Activated CD4-positive, alpha-beta T cell treated with anti-CD3 and anti-CD28 coated beads, Interleukin-2, amount 50 U/mL, for 1 hour (primary cell): ENCODE data around the gene SLC45A1.
A peak's percentile ranks its signal among the peaks of the same experiment; 100 is the strongest.

ENCODE experiments used
- DNase-seq: peaks from one replicate; pipeline ENCODE4 v3.0.0-alpha.2; 2020

SLC45A1 gene

DNA sequence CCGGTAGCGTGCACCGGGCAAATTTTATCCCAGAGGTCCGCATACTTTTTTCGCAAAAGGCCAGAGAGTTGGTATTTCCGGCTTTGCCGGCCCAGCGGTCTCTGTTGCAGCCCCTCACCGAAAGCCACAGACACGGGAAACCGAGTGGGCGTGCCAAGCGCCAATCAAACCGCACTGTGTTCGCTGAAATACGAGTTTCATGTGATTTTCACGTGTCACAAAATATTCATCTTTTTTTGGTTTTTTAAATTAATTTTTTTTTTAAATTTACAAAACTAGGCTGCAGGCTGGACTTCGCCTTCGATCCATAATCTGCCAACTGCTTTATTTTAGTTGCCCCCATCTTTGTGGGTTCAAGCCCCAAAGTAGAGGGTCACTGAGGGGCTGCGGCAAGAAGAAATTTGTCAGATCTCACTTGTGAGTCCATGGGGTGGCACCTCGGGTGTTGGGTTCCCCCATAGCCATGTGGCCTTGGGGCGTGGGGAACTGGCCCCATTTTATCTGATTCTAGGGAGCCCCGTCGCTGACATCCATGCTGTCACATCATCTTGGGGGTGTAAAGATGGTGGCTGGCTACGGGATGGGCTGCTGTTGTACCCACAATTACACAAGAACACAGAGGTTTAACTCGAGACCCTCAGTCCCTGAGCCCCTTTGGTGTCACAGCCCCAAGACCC, 20.8 kb downstream of the SLC45A1 start:
- no peak for DNase-seq

DNA sequence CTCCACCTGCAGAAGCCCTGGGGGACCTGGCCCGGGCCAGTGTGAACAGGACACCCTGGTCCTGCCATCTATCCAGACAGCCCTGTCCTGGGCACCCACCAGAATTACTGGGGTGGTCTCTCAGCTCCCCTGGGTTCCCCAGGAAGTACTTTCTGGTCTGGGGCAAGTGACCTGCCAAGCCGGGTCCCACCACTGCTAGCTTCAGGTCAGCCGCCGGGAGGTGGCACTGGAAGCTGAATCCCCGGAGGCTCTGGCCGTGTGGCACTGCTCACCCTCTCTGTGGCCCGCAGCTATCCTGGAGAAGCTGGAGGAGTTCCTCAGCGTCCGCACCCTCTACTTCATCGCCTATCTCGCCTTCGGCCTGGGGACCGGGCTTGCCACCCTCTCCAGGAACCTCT, 21.3 kb downstream of the SLC45A1 start:
- DNase-seq: no peak

DNA sequence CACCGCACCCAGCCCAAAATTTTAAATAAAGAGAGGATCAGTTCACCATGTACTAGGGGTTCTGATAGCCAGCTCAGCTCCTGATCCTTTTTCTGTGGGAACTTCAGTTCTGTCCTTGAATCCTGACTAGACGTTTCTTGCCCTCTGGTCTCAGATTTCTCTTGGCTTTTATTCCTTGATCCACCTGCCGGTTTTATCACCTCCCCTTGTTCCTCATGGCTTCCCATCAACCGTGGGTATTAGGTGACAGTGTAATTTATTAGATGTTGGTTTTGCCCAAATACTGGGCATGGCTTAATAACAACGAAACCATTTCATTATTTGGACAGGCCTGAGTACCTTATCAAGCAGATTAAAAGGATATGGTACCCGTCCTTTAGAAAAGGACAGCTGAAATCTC, 22.5 kb downstream of the SLC45A1 start:
- DNase-seq: no peak

DNA sequence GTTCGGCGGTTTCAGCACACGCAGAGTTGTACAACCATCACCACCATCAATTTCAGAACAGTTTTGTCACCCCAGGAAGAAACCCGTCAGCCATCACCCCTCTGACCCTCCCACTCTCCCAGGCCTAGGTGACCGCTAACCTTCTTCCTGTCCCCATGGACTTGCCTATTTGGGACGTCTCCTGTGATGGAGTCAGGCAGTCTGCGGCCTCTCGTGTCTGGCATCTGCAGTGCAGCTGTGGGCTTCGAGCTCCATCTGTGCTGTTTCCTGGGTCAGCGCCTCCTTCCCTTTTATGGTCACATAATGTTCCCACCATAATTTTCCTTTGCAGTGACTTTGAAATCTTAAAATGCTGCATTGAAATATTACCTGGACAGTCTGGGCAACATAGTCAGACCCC, 24.4 kb downstream of the SLC45A1 start:
- DNase-seq: no peak

DNA sequence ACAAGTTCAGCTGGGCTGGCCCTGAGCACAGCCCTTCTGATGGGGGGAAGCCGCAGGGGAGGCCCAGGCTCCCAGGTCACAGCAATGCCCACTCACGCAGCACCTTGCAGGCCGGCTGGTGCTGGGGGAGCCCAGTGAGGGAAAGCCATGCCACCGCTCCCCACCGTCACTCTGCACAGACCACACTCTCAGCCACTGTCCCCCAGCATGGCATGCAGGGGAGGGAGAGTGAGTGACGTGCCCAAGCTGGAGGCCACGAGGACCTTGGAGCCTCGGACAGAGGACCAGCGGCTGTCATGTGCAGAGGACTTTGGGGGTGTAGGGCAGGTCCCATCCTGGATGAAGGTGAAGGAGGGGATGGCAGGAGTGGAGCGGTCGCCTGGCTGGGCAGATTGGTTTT, 25.1 kb downstream of the SLC45A1 start:
- DNase-seq: no peak

DNA sequence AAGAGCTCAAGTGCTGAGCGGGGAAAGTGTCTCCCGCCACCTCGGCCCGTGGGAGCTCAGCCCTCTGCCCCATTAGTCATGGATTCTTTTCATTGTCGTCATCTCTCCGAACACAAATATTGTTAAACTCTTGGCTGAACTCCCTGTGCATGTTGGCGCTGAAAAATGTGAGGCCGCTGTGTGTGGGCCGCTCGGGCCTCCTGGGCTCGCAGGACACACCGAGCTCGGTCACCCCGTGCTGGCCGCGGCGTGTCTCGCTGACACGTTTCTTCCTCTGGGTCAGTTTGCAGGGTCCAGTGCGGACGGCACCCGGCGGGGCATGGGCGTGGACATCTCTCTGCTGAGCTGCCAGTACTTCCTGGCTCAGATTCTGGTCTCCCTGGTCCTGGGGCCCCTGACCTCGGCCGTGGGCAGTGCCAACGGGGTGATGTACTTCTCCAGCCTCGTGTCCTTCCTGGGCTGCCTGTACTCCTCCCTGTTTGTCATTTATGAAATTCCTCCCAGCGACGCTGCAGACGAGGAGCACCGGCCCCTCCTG, 25.6 kb downstream of the SLC45A1 start:
- no peak for DNase-seq

DNA sequence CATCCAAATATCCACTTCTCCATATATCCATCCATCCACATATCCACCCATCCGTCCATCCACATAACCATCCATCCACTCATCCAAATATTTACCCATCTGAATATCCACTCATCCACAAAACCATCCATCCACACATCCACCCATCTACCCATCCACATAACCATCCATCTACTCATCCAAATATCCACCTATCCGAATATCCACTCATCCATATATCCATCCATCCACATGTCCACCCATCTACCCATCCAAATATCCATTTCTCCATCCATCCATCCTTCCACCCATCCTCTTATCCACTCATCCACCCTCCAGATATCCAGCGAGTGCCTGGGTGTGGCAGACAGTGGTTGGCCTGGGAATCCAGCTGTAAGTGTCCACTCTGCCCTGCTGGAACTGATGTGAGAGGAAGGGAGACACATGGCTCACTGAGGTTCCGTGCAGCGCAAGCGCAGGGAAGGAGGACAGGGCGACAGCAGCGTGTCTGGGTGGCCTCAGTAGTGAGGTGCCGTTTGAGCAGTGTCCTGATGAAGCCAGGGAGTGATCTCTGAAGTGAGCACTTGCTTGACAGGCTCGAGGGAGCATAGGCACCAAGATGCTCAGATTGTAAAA, 27.1 kb downstream of the SLC45A1 start:
- no peak for DNase-seq

DNA sequence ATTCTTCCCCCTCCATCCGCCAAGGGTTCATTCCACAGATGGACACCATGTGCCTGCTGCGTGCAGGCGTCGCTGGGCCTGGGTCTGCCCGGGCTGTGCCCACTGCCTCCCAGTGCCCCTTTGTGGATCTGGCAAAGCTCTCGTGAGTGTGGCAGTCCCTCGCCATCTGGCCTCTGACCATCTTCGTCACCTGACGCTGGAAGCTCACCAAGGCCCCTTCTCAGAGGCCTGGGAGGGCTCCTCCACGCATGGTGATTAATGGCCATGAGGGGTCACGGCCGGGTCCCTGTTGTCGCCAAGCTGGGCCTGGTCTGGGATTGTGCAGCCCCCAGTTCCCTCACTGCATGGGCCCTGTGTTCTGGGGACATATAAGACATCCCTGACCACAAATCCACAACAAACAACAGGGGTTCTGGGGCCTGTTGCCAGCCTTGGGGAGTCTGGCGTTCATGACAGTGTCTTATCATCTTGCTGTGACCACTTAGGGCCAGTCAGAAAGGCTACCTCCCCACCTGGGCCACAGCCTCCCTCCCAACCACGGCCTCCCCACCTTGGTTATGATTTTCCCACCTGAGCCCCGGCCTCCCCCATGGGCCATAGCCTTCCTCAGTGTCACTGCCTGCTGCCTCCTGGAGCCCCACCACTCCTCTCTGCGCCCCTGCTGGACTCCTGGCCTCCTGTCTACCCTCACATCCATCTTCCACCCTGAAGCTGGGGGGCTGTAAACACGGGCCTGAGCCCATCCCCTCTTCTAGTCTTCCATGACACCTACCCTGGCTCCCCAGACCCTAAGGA, 27.9 kb downstream of the SLC45A1 start:
- no peak for DNase-seq

DNA sequence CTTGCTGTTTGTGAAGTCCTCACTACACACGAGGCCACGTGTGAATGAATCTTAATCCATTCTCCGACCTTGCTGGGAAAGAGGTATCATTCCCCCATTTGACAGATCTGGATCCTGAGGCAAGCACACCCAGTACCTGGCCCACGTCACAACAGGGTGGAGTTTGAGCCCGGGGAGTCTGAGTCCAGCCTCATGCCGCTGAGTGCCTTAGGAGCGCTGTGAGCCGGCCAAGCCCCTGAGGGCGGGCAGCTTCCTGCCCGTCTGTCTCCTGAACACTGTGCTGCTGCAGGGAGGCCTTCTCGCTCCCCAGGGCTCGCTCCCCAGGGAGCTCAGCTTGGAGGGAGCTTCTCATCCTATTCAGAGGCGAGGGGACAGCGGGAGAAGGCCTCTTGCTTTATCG, 29.7 kb downstream of the SLC45A1 start:
- no peak for DNase-seq

DNA sequence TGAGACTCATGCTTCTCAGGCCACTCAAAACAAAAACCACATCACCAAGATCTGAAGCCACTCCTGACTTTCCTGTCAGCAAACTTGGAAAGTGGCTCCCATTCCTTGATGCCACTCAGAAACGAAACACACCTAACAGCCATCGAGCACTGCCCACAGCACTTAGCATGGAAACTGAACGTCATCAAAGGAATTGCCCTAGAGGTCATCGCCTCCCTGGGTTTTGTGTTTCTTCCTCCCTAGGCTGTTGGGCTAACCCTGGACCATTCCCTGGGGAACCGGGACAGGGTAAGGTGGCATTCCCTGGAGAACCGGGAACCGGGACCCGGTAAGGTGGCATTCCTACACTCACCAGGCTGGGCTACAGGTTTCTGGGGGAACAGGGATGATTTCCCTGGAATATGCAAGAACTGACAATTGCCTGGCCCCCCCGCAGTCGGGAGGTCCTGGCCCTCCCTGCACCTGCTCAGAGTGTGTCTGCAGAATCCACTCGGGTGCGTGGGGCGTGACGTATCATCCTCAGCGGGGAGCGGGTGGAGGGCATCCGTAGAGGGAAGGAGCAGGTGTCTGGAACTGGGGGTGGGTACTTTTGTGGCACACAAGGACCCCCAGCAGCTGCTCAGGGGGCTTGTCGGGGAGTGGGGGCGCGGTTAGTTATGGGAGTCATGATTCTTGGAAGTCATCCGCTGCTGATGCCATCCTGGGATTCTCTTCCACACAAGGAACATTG, 30.3 kb downstream of the SLC45A1 start:
- no peak for DNase-seq

DNA sequence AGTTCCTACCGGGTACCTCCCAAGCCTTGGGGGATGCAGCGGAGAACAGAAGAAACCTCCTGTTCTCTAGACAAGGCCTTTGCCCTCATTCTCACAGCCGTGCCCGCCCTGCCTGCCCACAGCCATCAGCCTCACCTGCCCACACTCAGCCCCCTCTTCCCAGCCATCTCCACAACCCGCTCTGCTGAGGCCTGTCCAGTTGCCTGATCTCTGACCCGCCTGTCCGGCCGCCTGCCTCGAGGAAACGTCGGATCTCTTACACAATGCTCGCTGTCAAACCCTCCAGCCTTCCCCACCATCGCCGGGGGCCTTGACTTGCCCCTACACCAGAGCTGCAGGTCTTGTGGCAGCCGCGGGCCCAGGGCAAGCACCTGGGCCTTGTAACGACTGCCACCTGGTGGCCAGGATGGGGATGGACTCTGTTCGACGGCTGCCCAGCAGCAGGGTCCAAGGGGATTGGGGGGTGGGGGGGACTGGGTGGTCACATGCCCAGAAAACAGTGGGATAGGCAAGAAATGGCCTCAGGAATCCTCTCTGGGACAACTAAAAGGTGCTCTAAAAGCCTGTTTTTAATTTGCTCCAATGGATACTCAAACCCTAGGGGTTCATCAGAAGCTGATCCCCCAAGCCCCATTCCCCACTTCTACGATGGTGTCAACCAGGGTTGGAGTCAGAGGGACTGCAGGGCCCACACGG, 31.0 kb downstream of the SLC45A1 start:
- peak; percentile 72 for DNase-seq

DNA sequence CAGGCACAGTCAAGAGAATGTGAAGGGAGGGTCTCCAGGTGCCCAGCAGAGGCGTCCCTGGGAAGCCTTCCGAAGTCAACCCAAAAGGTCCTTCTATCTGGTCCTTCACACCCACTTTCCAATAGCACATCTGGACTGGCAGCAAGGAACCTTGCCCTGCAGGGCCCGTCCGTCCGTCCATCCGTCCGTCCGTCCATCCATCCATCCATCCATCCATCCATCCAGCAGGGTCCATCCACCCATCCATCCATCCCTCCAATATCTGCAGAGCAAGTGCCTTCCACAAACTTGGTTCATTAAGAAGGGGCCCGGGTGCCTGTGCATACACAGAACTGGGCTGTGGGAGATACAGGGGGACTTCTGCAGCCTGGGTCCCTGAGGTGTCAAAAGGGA, 31.6 kb downstream of the SLC45A1 start:
- DNase-seq: no peak

DNA sequence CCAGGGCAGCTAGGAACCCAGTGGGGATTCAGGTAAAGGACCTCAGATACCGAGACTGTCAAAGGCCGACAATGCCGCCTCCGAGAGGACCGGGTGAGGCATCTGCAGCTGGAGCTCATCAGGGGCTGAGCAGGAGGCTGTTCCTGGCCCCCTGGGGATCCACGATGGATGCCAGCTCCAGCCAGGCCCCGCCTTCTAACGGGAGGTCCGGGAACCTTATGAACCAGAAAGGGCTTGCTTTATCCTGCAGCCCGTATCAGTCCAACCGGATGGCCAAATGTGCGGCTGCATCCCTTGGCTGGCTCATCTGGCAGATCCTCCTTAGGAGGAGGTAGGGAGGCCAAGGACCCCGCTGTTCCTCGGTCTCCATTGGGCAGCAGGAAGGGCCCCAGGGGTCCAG, 32.0 kb downstream of the SLC45A1 start:
- no peak for DNase-seq

DNA sequence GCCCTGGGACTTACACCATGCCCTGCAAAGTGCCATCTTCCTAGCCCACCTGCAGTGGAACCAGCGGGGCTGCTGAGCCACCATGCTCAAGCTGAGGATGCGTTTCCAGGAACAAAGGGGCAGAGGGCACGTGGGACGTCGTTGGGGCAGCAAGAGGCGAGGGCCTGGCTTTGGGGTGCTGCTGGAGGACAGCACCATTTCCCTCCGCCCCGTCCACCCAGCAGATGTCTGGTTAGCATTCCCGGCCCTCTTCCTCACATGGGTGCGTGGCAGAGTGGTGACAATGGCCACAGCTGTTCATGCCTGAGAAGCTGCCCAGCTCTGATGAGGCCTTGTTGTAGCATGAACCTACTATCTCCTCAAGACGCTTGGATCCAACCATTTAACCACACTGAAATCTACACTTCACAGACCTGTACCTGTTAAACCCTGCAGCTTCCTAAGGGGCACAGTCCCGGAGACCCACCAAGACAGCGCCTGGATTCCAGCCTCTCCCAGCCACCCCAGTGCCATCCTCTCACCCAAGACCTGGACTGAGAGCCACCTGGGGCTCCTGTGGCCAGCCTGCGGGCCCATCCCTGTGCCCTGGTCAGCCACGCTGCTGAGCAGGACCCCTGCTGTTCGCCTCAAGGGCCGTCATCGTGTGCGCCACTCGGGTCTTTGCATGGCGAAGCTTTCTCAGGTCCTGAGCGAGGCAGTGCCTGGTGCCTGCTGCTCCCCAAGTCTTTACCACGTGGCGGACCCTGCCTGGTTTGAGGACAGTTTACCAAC, 33.2 kb downstream of the SLC45A1 start:
- no peak for DNase-seq

DNA sequence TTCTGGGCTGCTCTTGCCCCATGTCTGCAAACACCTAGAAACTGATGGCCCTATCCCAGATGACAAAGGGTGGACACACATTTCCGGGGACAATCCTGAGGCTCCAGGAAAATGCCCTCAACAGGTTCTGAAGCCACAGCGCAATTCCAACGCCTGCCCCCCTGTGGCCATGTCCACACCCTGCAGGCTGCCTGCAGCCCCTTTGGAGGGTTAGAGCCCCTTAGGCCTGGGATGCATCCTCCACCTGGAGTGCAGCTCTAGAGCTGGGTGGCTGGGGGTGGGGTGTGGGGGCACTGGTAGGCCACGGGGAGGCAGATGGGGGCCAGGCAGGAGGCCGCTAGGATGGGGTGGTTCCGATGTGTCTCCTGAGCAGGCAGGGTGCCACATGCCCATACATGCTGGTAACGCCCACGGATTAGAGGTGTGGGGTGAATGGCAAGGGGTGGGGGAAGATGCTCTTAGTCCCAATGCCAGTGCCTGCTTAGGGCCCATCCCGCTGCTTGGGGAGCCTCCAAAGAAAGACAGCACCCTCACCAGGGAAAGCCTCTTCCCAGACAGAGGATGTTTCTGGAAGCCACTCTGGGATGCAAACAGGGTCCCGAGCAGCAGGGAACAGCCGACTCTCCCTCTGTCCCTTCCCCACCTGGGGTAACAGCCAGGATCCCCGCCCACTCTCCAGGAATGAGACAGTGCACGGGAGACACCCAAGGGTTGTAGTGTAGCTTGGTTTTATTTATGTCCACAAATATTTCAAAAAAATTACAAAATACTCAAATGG, 34.0 kb downstream of the SLC45A1 start:
- peak; percentile 12 for DNase-seq

DNA sequence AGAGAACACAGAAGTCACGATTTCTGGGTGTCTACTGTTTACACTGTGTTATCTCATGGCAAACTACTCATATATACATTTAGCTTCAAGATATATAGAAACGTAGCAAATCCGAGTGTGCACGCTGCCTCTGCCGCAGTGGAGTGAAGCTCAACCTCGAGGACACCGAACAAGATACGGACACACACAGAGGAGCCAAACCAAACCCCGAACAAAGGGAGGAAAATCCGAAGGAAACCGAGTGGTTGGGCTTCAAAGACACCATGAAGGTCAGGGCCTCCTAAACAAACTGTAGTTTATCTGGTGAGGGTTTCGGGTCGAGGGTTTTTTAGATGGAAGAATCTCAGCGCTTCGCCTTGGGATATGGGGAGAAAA, 34.5 kb downstream of the SLC45A1 start:
- no peak for DNase-seq

DNA sequence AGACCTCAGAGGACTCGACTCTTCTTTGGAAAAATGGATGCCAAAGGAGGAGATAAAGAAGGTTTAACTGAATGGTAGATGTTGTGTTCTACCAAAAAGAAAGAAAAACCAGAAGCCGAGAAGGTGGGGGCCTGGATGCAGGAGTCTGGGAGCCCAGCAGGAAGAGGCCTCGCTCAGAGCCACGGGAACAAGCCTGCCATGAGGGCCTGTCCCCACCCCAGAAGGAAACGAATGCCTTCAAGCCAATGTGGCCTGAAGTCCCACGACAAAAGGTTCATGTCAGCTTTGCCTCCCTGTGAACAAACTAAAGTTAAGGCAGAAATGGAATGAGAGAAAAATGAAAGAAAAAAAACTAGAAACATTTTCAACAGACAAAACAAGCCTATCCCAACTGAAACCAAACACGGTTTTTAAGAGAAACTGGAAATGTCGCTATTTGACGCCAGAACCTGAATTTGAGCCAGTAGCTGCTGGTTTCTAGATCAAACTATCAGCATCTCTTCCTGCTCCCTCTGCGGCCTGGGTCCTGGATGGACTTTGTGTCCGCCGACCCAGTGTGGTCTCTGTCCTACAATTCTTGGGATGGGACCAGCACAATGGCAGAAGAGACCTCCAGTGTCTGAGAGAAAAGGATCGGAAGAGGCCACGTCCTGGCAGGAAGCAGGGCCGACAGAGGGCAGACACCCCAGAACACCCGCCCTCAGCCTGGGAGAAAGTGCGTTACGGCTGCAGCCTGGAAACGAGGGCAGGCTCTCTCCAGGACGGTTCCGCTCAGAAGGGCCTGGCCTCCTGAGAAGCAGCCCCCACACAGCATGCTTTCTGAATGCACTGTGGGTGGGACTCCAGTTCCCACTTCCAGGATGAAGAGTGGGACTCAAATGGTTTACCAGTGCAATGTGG, 35.2 kb downstream of the SLC45A1 start:
- no peak for DNase-seq

DNA sequence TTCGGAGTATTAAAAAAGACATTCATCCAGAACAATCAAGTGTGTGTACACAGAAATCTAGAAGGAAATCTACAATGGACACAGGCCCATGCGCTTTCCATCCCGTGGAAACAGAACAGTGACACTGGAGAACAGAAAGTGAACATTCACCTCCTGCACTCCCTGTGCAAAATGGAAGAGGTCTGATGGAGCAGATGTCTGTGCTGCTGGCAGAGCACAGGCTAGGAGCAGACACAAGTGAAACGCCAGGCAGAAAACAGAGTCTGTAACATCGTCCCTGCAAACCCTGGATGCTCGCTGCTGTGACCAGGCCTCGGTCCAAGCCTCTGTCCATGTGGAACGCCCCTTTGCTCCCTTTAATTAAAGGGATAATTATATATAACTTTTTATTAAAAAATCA, 36.1 kb downstream of the SLC45A1 start:
- no peak for DNase-seq

DNA sequence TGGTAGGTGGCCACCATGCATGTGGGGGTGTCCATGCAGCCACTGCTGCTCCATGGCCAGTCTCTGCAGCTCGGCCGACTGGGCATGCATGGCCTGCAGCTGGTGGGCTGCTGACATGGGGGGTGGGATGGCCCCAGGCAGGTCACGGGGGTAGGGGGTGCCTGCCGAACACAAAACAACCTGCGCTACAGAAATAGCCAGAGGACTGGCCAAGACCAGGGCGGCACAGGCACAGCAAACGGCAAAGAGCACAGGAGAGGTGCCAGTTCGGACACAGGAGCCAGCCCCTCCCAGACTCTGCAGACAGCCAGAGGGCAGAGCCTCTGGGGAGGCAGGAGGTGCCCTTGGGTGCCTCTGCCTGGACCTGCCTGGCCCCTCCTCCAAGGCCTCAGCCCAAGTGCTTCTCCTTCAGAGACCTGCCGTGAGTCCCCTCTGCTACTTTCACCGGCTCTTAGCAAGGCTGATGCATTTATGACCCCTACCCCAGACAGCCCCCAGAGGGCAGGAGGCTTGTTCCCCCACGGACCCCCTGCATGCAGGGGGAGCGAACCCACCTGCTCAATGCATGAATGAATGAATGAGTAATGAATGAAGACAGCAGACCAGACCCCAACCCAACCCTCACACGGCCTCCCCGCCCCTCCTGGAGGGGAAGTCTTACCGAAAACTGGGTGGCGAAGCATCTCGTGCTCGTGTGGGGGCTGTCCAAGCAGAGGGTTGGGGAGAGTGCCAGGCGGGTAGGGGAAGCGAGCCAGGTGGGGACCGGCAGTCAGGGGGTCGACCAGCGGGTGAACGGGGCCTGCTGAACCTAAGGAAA, 37.7 kb downstream of the SLC45A1 start:
- no peak for DNase-seq
